A549 treated with DMSO at 1 μM for 4 hours (cell line): ENCODE results near the gene ZNF615. TPM values are rescaled to one million over a fixed set of nuclear protein-coding genes. Genes with fewer than 3 reads are reported as not detected.

Experiments used
- total RNA-seq: library from RNA; stranded (reverse); fragments of 200-300 nt; extraction: Qiagen RNA extraction; gene quantifications from 5 replicates; pipeline ENCODE4 v1.2.3, GENCODE V29; 2022; ENCODE audit warnings: low read depth

Gene ZNF615
- total RNA-seq = 3.1 to 5.5 TPM (median 4.6 TPM) in 5 replicates

GRCh38 chr19:52007806-52008557 lies at the start of gene ZNF615:
ZNF615 (minus strand) TSS chr19:52008211; CDS start chr19:52003711, 4,500 bp downstream.

GRCh38 chr19:52048555-52049501 lies 40.8 kb upstream of the ZNF615 start, which contains the start of gene ZNF432:
ZNF432 (minus strand) TSS chr19:52048838; CDS start chr19:52046868, 1,970 bp downstream.

GRCh38 chr19:52028027-52028779 lies 20.2 kb upstream of the ZNF615 start, which contains the start of gene ZNF614:
ZNF614 (minus strand) TSS chr19:52028379; CDS start chr19:52025745, 2,634 bp downstream.

GRCh38 chr19:51986309-51987291 lies 21.4 kb downstream of the ZNF615 start, which contains the start of gene ZNF350:
ZNF350 (minus strand) TSS chr19:51986840; CDS start chr19:51974360, 12,480 bp downstream.

Other genes starting within 250 kb of the ZNF615 start
- gene FPR2, start 247.0 kb downstream of the ZNF615 start, total RNA-seq = not detected in 5 replicates
- gene FPR3, start 213.1 kb downstream of the ZNF615 start, total RNA-seq = not detected in 5 replicates
- gene ZNF577, start 120.3 kb downstream of the ZNF615 start, total RNA-seq = 0.06 to 0.08 TPM (median 0.07 TPM) in 3 of 5 replicates, not detected in the others
- gene ZNF649, start 103.2 kb downstream of the ZNF615 start, total RNA-seq = 0.20 to 0.57 TPM (median 0.28 TPM) in 5 replicates
- 0.89 to 1.6 TPM (median 1.0 TPM) in 5 replicates for gene ZNF613, start 80.7 kb downstream of the ZNF615 start, total RNA-seq
- 3.2 to 5.2 TPM (median 4.6 TPM) in 5 replicates for gene ZNF350, start 21.4 kb downstream of the ZNF615 start, total RNA-seq
- 2.8 to 4.6 TPM (median 3.7 TPM) in 5 replicates for gene ZNF614, start 20.2 kb upstream of the ZNF615 start, total RNA-seq
- 1.7 to 2.0 TPM (median 1.9 TPM) in 5 replicates for gene ZNF432, start 40.6 kb upstream of the ZNF615 start, total RNA-seq
- 1.7 to 2.8 TPM (median 2.3 TPM) in 5 replicates for gene ZNF841, start 87.6 kb upstream of the ZNF615 start, total RNA-seq
- gene ZNF616, start 131.7 kb upstream of the ZNF615 start, total RNA-seq = 0.51 to 1.3 TPM (median 0.61 TPM) in 5 replicates
- gene ZNF836, start 163.4 kb upstream of the ZNF615 start, total RNA-seq = 0.55 to 1.1 TPM (median 0.73 TPM) in 5 replicates
- 209 to 320 TPM (median 294 TPM) in 5 replicates for gene PPP2R1A, start 181.8 kb upstream of the ZNF615 start, total RNA-seq